Epithelial cell of esophagus (primary cell): Measurements from ENCODE around the gene MELTF.
"Not testable (repeated sequence)": the region's sequence is repeated elsewhere in the genome, so short reads cannot be mapped to it uniquely, and the experiment has no call there.

Experiments
- DNase-seq: peaks from one replicate; pipeline ENCODE4 v3.0.0; 2010; ENCODE audit warnings: low read depth
- H3K4me3 ChIP-seq: 2 replicates; pipeline ENCODE4 v1.5.1; 2011; ENCODE audit warnings: mild to moderate bottlenecking, low read length, control low read depth
- TF ChIP-seq, protein P1 (sequence below): IDR thresholded peaks from 2 replicates; pipeline ENCODE4 v1.5.1; 2011; ENCODE audit warnings: low read depth, mild to moderate bottlenecking, low read length, control low read depth, inconsistent platforms; ENCODE audit not compliant: insufficient read depth; ENCODE audit errors: missing control alignments

Gene MELTF

DNA sequence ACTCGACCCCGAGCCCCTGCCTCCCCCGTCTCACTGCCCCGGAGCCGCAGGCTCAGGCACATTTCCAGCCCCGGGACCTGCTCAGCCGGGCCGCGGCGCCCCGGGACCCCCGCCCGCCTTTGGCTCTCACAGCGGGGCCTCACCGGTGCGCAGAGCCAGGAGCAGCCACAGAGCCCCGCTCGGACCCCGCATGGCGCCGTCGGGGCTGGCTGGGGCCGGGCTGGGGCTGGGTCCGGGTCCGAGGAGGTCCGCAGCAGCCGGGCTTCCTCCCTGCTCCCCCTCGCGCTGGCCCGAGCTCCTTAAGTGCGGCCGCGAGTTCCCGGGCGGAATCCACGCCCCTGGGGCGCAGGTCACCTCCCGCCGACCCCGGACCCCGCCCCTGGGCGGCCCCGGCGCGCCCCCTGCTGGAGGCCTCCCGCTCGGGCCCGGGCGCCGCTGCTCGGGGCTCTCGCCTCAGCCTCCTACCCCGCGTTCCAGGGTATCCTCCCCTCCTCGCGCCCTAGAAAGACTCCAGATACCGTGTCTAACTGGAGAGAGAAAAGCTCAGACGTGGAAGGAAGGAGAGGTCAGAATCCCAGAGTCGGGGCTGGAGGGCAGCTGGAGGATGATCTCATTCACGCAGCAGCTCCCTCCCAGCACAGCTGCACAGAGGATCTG is at the start of gene MELTF:
MELTF (minus strand) TSS at position 307 of the 657 bp plus-strand sequence; CDS start at position 192, 115 bp downstream.
- DNase-seq = peak; percentile 37
- TF ChIP-seq, protein P1, sequence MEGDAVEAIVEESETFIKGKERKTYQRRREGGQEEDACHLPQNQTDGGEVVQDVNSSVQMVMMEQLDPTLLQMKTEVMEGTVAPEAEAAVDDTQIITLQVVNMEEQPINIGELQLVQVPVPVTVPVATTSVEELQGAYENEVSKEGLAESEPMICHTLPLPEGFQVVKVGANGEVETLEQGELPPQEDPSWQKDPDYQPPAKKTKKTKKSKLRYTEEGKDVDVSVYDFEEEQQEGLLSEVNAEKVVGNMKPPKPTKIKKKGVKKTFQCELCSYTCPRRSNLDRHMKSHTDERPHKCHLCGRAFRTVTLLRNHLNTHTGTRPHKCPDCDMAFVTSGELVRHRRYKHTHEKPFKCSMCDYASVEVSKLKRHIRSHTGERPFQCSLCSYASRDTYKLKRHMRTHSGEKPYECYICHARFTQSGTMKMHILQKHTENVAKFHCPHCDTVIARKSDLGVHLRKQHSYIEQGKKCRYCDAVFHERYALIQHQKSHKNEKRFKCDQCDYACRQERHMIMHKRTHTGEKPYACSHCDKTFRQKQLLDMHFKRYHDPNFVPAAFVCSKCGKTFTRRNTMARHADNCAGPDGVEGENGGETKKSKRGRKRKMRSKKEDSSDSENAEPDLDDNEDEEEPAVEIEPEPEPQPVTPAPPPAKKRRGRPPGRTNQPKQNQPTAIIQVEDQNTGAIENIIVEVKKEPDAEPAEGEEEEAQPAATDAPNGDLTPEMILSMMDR = peak; percentile 33
- peak within 1 kb of the TSS; percentile 4 for H3K4me3 ChIP-seq

DNA sequence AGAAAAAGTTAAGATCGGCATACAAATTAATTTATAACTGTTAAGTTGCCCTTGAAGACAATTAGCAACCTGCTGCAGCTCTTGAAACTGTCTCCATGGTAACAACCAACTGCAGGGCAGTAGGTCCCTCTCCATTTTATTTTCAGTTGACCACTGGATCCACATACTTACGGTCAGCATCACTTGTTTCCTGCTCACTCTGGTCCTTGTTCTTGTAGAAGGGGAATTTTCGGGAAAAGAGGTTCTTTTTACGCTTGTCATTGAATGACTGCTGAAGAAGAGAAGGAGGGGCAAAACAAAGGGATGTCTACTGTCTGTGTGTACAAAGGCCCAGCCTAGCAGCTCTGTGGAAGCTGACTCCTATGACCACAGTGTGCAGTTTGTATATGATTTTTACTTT is 46.8 kb upstream of the MELTF start:
- DNase-seq = no peak
- H3K4me3 ChIP-seq = no peak overlapping the region
- TF ChIP-seq, protein P1 = no peak

DNA sequence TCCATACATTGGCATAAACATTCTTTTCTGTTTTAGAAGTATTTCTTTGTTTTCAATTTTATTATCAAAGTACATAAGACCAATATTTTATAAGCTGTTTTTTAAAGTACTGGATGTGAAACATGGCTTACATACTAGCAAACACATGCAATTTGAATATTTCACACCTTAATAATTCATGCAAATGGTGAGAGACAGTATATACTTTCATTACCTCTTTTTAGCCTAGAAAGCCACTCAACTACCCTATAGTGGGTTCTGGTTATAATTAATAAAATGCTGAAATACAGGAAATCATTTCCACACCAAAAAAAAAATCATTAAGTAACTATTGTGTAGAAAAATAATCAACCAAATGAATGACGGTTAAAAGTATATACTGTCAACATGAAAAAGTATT is 38.5 kb upstream of the MELTF start:
- DNase-seq = no peak
- TF ChIP-seq, protein P1 = no peak
- H3K4me3 ChIP-seq = no peak overlapping the region

DNA sequence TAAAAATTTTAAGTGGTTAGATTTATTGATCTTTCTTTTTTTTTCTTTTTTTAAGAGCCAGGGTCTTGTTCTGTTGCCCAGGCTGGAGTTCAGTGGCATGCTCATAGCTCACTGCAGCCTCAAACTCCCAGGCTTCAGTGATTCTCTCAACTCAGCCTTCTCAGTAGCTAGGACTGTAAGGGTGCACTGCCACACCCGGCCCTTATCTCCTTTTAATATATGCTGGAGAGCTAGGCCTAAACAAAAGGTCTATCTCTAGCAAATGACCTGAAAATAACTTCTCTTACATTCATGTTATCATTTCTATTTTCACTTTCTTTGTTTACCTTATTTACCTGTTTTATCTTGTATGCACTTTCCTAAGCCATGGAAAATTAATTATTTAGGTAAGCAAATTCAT is 35.2 kb upstream of the MELTF start:
- TF ChIP-seq, protein P1 = no peak
- no peak overlapping the region for H3K4me3 ChIP-seq
- no peak for DNase-seq

DNA sequence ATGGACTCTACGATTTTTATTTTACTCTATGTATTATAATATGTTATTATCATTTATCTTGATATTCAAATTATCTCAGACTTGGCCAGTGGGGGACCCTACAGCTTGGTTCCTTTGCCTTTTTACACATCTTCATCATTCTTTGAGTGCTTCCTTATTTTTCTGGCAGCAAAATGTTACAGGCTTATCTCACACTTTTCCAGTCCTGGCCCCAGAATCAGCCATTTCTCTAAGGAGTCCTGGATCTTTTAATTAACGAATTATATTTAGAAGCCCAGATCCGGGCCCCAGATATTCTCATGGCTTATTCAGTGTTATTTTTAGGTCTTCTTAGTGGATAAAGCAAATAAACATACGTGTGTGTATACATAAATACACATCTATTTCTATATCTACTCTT is 32.8 kb upstream of the MELTF start:
- DNase-seq = no peak
- TF ChIP-seq, protein P1 = no peak
- H3K4me3 ChIP-seq = no peak overlapping the region

DNA sequence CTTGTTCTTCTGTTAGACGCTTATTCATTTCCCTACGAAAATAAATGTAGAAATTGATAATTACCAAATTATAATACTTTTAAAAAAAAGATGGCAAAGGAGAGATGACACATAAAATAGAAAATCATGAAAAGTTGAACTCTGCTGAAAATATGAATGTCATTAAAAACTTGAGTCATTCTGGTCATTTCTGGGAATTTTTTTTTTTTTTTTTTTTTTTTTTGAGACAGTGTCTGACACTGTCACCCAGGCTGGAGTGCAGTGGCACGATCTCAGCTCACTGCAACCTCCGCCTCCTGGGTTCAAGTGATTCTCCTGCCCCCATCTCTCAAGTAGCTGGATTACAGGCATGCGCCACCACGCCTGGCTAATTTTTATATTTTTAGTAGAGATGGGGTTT is 22.0 kb upstream of the MELTF start:
- H3K4me3 ChIP-seq, DNase-seq: not testable (repeated sequence)

DNA sequence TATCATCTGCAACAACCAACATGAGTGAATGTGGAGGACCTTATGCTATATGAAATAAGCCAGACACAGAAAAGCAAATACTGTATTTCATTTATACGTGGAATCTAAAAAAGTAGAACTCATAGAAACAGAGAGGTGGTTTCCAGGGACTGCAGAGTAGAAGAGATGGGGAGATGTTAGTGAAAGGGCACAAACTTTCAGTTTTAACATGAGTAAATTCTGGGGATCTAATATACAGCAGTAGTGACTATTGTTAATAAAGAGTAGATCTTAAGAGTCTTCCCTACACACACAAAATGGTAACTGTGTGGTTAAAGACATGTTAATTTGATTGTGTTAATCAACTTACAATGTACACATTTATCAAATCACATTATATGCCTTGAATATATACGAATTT is 20.9 kb upstream of the MELTF start:
- no peak for DNase-seq
- H3K4me3 ChIP-seq = no peak overlapping the region
- TF ChIP-seq, protein P1 = no peak
